WERI-Rb-1 (cell line): ENCODE measurements around the gene PKDCC.

ENCODE experiments used
- DNase-seq: peaks from one replicate; pipeline ENCODE4 v3.0.0-alpha.2; 2020
- H3K27ac ChIP-seq: fragments of 250-450 bp; sonication (Bioruptor Pico); 2 replicates; pipeline ENCODE4 v1.5.1; 2020; ENCODE audit warnings: mild to moderate bottlenecking, moderate library complexity
- H3K27me3 ChIP-seq: fragments of 250-450 bp; sonication (Bioruptor Pico); 2 replicates; pipeline ENCODE4 v1.5.1; 2021; ENCODE audit warnings: mild to moderate bottlenecking, low read depth, moderate library complexity; ENCODE audit not compliant: insufficient read depth, severe bottlenecking
- H3K36me3 ChIP-seq: fragments of 250-450 bp; sonication (Bioruptor Pico); 2 replicates; pipeline ENCODE4 v1.5.1; 2020; ENCODE audit warnings: mild to moderate bottlenecking, moderate library complexity
- H3K4me3 ChIP-seq: 2 replicates; pipeline ENCODE4 v1.5.1; 2011; ENCODE audit warnings: low read depth, mild to moderate bottlenecking, control low read depth, low read length
- H3K9me3 ChIP-seq: fragments of 250-450 bp; sonication (Bioruptor Pico); 2 replicates; pipeline ENCODE4 v1.5.1; 2021; ENCODE audit warnings: mild to moderate bottlenecking, moderate library complexity; ENCODE audit not compliant: severe bottlenecking
- TF ChIP-seq, protein P1 (sequence below): IDR thresholded peaks from 2 replicates; pipeline ENCODE4 v1.5.1; 2011; ENCODE audit warnings: low read depth, mild to moderate bottlenecking, control low read depth, inconsistent platforms, low read length

The PKDCC gene

DNA sequence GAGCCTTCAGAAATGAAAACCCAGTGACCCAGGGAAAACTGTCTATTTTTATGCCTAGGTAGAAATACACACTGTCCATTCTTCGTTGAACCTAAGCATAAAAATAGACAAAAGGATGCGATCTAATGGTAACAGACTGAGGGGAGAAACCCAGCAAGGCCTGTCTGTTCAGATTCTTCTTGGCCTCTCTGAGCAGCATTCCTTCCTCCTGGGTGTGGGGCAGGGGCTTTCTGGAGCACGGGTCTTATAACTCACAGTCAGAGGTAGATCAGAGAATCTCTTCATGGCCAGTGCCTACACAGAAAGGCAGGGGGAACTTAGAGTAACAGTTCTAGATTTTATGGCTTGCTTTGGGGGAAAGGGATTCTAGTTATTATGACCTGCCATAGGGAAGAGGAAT is 56.0 kb downstream of the PKDCC start:
- Histone ChIP-seq H3K9me3 (peaks cover 8% of the 10 kb centered on the region), H3K27me3 (no peaks in the 10 kb centered on the region), H3K36me3 (no peaks in the 10 kb centered on the region), H3K27ac (no peak overlapping the region), H3K4me3 (no peak overlapping the region)
- DNase-seq, result no peak
- TF ChIP-seq, protein P1, sequence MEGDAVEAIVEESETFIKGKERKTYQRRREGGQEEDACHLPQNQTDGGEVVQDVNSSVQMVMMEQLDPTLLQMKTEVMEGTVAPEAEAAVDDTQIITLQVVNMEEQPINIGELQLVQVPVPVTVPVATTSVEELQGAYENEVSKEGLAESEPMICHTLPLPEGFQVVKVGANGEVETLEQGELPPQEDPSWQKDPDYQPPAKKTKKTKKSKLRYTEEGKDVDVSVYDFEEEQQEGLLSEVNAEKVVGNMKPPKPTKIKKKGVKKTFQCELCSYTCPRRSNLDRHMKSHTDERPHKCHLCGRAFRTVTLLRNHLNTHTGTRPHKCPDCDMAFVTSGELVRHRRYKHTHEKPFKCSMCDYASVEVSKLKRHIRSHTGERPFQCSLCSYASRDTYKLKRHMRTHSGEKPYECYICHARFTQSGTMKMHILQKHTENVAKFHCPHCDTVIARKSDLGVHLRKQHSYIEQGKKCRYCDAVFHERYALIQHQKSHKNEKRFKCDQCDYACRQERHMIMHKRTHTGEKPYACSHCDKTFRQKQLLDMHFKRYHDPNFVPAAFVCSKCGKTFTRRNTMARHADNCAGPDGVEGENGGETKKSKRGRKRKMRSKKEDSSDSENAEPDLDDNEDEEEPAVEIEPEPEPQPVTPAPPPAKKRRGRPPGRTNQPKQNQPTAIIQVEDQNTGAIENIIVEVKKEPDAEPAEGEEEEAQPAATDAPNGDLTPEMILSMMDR, result no peak

DNA sequence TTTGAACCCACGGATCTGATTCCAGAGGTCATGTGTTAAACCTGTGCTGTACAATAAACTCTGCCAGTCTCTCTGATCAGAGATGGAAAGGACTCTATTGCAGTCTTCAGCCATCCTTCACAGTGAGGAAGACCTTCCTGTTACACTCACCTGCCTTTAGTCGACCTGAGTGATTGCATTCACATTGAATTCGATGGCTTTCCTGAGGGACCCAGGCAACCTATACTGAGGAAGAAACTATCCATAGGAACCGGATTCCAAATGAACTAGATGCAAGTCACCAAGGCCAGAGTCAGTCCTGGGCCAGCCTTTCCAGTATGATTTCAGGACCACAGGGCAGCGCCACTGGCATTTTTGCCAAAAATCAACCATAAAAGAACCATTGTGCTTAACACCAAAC is 56.8 kb downstream of the PKDCC start:
- DNase-seq, result no peak
- no peaks in the 10 kb centered on the region for H3K27me3 ChIP-seq
- H3K4me3 ChIP-seq, result no peak overlapping the region

DNA sequence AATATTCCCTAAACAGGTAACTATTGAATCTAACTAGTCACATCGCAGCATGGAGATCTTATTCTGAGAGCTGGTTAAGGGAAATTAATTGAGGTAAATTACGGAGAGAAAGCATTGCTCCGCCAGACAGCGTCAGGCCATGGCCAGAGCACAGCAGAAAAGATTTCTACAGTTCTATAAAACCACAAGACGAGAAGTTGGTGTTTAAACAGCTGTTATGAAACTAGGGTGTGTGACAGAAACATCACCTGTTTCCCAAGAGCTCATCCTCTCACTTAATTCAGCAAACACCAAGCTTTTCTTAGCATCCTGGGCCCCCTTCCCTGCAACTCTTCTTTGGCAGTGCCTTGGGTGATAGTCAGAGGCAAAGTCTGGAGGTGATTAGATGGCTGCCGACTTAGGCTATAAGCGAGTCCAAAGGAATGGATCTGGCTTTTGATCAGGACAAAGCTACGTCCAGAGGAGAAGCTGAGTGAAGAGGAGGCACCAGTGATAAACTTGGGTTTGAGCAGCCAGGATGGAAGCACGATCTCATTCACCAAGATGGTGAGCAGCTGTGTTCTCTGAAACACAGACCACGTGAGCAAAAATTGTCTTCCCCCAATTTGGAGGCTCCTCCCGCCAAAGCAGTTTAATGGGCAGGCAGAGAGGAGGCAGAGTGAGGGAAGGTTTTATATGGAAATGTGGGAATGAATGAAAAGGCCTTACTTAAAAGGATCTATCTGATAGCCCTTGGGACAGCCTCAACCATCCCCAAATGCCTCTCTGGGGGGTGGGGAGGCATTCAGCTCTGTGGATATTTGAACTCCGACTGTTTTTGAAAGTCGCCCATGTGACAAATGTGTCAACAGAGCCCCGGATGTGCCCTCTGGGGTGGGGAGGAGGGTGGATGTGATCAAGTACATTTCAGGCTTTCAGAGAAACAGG is 57.8 kb downstream of the PKDCC start:
- TF ChIP-seq, protein P1, result no peak
- no peak for DNase-seq
- Histone ChIP-seq H3K4me3 (no peak overlapping the region), H3K36me3 (no peaks in the 10 kb centered on the region), H3K27ac (no peak overlapping the region), H3K27me3 (no peaks in the 10 kb centered on the region), H3K9me3 (no peaks in the 10 kb centered on the region)

More for the DNA sequence above, 56.8 kb downstream of the PKDCC start:
- H3K9me3 ChIP-seq, result peaks cover 6% of the 10 kb centered on the region
- TF ChIP-seq, protein P1, result no peak
- H3K36me3 ChIP-seq, result no peaks in the 10 kb centered on the region
- H3K27ac ChIP-seq, result no peak overlapping the region

DNA sequence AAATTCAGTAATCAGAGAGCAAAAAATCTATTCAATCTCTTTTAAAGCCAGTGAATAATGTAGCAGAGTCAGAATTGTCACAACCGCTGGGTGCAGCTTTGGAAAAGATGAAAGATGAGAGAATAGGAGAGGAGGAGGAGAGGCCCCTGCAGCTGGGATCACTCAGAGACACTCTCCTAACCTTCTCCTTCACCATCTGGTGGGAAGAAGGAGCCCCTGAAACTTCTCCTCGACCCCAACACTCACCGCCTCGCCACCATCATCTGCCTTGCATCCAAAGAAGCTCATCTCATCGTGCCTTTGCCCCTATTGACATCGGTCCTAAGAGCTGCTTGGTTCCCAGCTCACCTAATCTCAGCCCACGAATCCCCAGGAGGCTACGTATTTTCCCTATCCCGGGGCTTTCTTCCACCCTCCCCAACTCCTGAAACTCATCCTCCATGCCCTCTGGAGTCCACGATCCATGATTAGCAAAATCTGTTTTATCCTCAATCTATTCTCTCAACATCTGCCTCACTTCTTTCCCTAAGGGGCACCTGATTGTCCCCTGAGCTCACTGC is 58.5 kb downstream of the PKDCC start:
- DNase-seq, result no peak
- H3K4me3 ChIP-seq, result no peak overlapping the region
- H3K27ac ChIP-seq, result no peak overlapping the region

DNA sequence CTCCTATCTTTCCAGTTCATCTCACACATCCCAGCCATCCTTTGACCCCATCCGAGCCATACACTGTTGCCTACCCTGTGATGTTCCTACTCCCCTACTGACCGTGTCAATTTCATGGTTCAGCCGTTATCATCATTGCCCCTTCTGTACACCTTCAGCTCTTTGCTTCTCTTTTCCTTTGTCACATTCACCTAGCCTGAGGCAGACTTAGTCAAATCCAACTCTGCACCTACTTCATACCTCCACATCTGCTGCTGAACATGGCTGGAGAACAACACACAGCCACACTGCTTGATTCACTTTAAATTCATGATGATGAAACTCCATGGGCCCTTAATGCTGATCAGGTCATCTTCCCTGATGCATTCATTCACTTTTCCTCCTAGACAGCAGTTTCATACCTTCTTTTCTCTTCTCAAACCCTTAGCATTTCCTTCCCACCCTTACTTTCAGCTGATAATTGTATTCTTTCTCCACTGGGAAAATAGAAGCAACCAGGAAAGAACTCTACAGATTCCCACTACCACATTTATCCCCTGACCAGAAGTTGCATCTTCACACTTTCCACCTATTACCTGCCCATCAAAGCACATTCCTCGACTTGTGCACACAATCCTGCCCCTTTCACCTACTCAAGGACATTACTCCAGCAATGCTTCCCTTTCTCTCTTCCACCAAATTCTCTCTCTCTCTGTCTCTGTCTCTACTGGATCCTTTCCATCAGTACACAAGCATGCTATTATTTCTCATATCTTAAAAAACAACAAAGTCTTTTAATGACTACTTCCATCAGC is 59.6 kb downstream of the PKDCC start:
- no peaks in the 10 kb centered on the region for H3K9me3 ChIP-seq
- no peaks in the 10 kb centered on the region for H3K27me3 ChIP-seq
- DNase-seq, result no peak
- no peak overlapping the region for H3K4me3 ChIP-seq
- no peak overlapping the region for H3K27ac ChIP-seq
- TF ChIP-seq, protein P1, result no peak
- no peaks in the 10 kb centered on the region for H3K36me3 ChIP-seq

More for the DNA sequence above, 58.5 kb downstream of the PKDCC start:
- Histone ChIP-seq H3K36me3 (no peaks in the 10 kb centered on the region), H3K9me3 (no peaks in the 10 kb centered on the region), H3K27me3 (no peaks in the 10 kb centered on the region)
- TF ChIP-seq, protein P1, result no peak
